Bone marrow (tissue), 2 donors: ENCODE data around the gene C3orf22.

ENCODE experiments used
- DNase-seq, 2 donors: peaks; one replicate each; lab custom pipeline; 2025; lab: John Stamatoyannopoulos, UW

The C3orf22 gene

DNA sequence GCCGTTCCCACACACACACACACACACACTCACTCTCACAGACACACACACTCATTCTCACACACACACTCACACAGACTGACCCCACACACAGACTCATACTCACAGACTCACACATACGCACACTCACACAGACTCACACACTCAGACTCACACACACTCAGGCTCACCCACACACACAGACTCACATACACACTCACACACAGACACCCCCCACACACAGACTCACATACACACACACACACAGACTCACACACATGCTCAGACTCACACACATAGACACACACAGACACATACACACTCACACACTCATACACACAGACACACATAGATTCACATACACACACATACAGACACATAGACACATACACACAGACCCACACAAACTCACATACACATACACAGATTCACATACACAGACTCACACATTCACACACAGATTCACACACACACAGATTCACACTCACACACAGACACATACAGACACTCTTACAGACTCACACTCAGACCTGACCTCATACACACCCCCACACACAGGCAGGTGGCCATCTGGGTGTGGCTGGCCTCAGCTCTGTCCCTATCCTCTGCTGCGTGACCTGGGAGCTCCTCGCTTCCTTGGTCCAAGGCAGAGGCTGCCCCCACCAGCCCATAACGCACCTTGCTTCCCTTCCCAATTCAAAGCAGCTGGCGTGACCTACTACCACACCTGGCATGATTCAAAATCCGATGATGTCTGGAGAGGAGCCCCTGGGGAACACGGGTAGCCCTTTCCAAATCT, 1.9 kb downstream of the C3orf22 start:
- DNase-seq = no peak

GRCh38 chr3:126555795-126556636, 2.7 kb downstream of the C3orf22 start:
- no peak for DNase-seq

DNA sequence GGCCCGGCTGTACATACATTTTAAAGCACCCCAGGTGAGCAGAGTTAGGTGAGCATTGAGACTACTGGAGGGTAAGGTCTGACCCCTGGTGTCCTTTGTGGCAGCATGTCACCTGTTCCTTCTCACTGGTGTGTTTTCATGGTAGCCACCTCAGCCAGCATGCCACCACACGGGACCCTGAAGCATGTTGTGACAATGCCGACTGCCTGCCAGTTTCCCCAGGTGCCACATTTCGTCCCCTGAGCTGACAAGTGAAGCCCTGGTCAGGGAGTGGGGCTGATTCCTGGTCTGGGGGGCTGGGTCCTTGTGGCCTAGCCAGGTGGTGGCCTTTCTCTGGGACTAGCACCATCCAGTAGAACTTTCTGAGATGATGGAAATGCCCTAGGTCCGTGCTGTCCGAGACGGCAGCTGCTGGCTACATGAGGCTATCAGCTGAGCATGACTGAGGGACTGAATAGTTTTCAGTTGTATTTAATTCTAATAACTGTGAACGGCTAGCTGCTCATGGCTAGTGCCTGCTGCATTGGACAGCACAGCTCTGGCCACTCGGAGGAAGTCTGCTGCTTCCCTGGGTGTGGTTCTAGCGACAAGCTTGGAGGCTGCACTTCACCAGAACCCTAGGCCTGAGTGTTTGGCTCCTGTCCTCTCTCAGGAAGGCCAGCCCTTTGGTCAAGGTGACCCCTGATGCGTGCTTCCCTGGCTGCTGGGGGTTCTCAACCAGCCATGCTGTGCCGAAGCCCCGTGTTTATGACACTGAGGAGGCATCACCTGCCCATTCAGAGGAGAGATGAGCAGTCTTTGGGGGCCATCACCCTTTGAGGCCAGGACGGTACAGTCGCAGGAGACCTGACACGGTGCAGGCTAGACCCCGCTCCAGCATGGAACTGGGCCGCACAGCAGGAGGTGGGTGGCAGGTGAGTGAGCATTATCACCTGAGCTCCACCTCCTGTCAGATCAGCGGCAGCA, 3.9 kb downstream of the C3orf22 start:
- no peak for DNase-seq

- no peak for DNase-seq
Observed at GRCh38 chr3:126553284-126554084, 5.2 kb downstream of the C3orf22 start.

DNA sequence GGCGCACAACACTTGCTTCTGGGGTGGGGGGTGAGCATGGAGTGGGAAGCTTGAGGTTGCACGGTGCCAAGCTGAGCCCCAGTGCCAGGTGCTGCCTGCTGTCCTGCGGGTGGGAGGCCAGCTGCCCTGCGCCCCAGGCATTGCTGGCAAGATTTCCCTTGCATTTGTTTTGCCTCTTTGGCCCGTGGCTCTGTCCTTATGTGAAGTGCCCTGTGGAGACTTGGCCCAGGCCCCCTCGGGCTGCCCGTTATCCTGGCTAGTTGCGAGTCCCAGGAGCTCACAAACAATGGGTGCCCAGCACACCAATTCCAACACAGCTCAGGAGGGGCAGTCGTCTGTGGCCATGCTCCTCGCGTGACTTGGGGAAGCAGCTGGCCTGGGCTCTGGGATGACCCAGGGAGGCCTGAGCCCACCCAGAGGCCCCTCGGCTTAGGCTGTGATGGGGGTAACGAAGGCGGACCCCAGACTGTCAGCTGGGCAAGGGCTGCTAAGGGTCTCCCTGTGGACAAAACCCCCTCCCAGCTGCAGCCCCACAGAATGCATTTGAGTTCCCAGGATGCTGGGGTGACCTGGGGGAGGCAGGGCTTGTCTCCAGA, 5.9 kb downstream of the C3orf22 start:
- no peak for DNase-seq

GRCh38 chr3:126551839-126552687, 6.7 kb downstream of the C3orf22 start:
- DNase-seq = no peak

DNA sequence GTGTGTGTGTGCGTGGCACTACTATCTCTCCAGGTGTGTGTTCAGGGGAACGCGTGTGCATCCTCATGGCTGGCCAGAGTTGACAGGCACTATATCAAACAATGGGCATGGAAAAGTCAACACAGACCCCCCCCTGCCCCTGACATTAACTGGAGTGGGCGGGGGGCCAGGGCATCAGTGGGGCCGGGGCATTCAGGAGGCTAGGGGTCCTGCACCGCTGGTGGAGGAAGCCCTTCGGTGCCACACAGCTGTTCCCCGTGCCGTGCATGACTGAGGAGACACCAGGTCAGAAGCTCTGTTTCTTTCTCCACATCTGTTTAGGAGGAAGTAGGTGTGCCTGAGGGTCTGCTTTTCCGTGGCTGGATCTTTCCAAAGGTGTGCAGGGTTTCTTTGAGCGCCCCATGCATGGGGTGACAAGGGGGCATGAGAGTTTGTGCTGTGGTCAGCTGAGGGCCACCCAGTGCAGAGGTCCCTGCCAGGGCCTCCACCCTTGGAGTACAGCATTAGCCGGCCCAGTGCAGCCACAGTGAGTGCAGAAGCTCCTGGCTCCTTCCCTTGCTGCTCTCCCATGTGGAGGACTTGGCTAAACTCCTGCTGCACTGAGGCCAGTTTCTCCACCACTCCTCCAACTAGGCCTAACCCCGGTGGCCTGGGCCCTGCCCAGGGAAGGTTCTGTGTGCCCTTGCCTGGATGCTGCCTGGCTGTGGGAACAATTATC, 7.5 kb downstream of the C3orf22 start:
- no peak for DNase-seq

GRCh38 chr3:126550488-126551051, 8.2 kb downstream of the C3orf22 start:
- DNase-seq = no peak

DNA sequence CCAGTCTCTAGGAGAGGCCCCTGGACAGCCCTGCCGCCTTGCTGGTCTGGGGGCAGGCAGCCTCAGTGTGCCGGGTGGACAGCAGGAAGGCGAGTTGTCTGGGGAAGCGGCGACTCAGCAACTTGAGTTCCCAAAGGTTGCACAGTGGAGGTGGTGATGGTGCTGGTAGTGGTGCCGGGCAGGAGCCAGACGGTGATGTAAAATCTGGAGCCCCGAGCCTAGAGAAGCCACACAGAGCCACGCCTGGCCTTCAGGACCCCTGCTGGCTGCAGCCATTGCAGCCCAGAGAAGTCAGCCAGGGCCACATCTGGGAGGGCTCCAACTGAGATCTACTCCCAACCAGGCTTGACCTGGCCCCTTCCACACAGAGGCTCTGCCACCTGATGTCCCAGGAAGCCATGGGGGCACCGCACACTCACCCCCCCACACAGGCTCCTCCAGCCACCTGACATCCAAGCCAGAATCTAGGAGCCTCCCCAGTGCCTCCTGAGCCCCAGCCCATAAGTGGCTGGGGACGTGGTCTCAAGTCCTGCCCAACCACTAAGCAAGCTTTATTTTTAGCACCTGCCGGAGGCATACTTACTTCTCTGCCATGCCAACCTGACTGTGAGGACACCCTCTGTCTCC, 8.8 kb downstream of the C3orf22 start:
- no peak for DNase-seq

DNA sequence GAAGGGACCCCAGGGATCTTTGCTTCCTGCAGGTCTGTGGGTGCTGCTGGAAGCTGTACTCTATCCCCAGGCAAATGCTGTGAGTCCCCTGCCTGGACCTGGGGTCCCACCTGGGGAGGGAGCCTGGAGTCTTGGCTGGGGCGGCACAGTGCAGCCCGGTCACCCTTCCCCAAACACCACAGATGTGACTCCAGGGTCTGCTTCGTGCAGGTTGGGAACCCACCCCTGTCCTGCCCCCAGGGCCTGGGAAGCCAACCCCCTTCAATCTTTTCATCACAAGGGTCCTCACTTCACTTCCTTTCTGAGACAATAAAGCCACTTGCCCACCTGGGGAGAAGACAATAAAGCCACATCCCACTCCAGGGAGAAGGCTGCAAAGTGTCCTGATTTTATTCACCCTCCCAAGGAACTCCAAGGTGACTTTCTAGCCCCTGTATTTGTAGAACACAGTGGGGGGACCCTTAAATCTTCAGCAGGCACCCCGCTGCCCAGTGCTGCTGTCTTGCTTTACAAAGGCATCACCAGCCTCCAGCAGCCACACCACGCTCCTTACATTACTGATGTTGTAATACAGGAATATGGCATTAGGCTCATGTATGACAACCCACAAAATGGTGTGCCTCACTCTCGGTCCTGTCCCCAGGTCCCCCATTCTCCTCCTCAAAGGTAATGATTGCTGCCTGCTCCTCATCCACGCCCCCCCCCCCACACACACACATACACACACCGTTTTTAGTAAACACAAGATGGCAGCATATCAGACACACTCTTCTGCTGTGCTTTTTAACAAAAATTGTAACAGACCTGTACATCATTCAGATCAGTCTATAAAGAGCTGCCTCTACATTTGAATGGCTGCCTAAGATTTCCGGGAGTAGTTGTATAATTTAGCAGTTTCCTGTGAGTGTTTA, 9.9 kb downstream of the C3orf22 start:
- no peak for DNase-seq

DNA sequence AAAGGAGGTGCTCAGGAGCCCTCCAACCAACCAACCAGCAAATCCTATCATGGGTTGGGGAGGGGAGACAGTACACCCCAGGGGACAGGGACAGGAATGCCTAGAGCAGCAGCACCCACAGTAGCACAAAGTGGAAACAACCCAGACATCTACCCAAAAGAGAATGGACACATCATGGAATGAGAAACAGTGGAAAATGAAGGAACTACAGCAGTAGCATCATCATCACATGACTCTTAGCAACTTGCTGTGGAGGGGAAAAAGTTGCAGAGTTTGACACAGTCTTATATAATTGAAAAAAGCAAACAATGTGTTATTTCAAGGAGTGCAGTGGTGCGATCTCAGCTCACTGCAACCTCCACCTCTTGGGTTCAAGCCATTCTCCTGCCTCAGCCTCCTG, 11.0 kb downstream of the C3orf22 start:
- DNase-seq = no peak

- no peak for DNase-seq
Observed at GRCh38 chr3:126546549-126547239, 12.0 kb downstream of the C3orf22 start.

DNA sequence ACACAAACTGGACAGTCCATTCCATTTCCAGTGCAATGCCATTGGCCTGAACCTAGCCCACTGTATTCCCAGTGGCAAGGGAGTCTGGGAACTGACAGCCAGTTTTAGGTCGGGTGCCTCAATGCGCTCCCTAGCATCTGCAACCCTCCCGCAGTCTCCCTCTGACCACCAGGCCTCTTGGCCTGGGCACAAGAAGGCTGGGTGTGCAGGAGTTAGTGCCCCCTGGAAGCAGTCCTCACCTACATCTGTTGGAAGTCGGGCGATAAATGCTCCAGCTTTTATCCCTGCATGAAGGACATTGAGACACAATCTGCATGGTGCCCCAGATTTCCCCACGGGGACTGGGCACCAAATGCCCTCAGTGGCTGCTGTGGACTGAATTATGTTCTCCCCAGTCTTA, 12.7 kb downstream of the C3orf22 start:
- DNase-seq = no peak

- DNase-seq = no peak
Observed at GRCh38 chr3:126545544-126545943, 13.2 kb downstream of the C3orf22 start.

GRCh38 chr3:126544596-126545281, 14.0 kb downstream of the C3orf22 start:
- DNase-seq = no peak

DNA sequence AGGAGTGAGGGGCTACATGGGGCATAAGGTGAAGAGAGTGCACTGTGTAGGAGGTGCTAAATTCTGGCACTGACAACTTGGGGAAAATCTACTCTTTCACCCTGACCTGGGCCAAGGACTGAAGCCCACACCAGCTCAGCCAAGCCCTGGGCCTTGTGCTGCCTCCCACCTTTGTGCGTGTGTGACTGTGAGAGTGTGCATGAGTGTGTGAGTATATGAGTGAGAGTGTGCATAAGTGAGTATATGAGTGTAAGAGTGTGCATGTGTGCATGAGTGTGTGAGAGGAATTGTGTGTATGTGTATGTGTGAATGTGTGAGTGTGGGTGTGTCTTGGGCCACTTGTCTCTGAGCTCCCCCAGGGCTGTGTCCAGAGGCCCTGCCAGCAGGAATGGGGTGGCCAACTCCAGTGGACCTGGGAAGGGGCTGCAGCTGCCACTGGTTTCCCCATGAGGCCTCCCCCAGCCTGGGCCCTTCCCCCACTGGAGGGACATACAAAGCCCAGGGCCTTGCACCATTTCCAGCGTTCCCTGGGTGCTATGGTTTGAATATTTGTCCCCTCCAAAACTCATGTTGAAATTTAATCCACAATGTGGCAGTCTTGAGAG, 15.2 kb downstream of the C3orf22 start:
- DNase-seq = no peak
